A673 (cell line): ENCODE results near the gene ADGRL1. TPM values are rescaled to one million over a fixed set of nuclear protein-coding genes. Genes with fewer than 3 reads are reported as not detected.
A peak's percentile ranks its signal among the peaks of the same experiment; 100 is the strongest.

Source experiments
- BruUV-seq: library from RNA; stranded (reverse); fragments of 400-500 nt; replicated peaks from 2 replicates; lab custom pipeline; 2021; lab: Mats Ljungman, UMichigan
- CTCF ChIA-PET: fragments of 300-600 bp; sonication (Branson Sonifier 250); formaldehyde crosslinking; loops from one replicate; lab custom pipeline; 2022; ENCODE audit warnings: antibody characterized with exemption; lab: Charles Lee
- POLR2A ChIA-PET: fragments of 300-600 bp; sonication (Branson Sonifier 250); formaldehyde crosslinking; loops from one replicate; lab custom pipeline; 2022; ENCODE audit warnings: antibody characterized with exemption; ENCODE audit not compliant: low non-redundant PET; lab: Charles Lee
- DNase-seq: peaks from one replicate; pipeline ENCODE4 v3.0.0-alpha.2; 2015; ENCODE audit warnings: low spot score
- H3K27ac ChIP-seq: fragments of 200-600 bp; sonication (generic); 2 replicates; pipeline ENCODE4 v1.5.1; 2016; ENCODE audit warnings: mixed run types, low read depth, mild to moderate bottlenecking, mixed read lengths, antibody characterized with exemption, low read length; ENCODE audit not compliant: poor library complexity, severe bottlenecking
- H3K27me3 ChIP-seq: fragments of 200-600 bp; sonication (generic); replicated peaks from 2 replicates; pipeline ENCODE4 v1.6.1; 2017; ENCODE audit warnings: mixed run types, low read depth, mild to moderate bottlenecking, mixed read lengths, antibody characterized with exemption, low read length; ENCODE audit not compliant: insufficient read depth, poor library complexity
- H3K36me3 ChIP-seq: fragments of 200-600 bp; sonication (generic); 2 replicates; pipeline ENCODE4 v1.6.1; 2016; ENCODE audit warnings: mixed run types, mild to moderate bottlenecking, mixed read lengths, antibody characterized with exemption, low read length; ENCODE audit not compliant: insufficient read depth, poor library complexity, severe bottlenecking
- H3K4me1 ChIP-seq: fragments of 200-600 bp; sonication (generic); 2 replicates; pipeline ENCODE4 v1.6.1; 2017; ENCODE audit warnings: mixed run types, mild to moderate bottlenecking, mixed read lengths, antibody characterized with exemption, low read length; ENCODE audit not compliant: insufficient read depth, poor library complexity, severe bottlenecking
- H3K4me3 ChIP-seq: fragments of 200-600 bp; sonication (generic); 2 replicates; pipeline ENCODE4 v1.5.1; 2016; ENCODE audit warnings: low read depth, mixed run types, mild to moderate bottlenecking, mixed read lengths, low read length; ENCODE audit not compliant: poor library complexity, severe bottlenecking
- H3K9me3 ChIP-seq: fragments of 200-600 bp; sonication (generic); 2 replicates; pipeline ENCODE4 v1.6.1; 2016; ENCODE audit warnings: mixed run types, low read depth, mild to moderate bottlenecking, mixed read lengths, antibody characterized with exemption, low read length; ENCODE audit not compliant: poor library complexity, severe bottlenecking
- EZH2 ChIP-seq: fragments of 200-600 bp; sonication (generic); IDR thresholded peaks from 2 replicates; pipeline ENCODE4 v1.6.1; 2017; ENCODE audit warnings: borderline replicate concordance, low read depth, mild to moderate bottlenecking, mixed read lengths, antibody characterized with exemption, low read length; ENCODE audit not compliant: poor library complexity, severe bottlenecking
- intact Hi-C: fragments of 100-400 bp; cut with micrococcal nuclease; formaldehyde crosslinking; loops from one replicate; pipeline ENCODE4 v1.10.0; 2022; ENCODE audit not compliant: unreplicated experiment
- total RNA-seq: library from RNA; stranded (reverse); gene quantifications from 2 replicates; pipeline ENCODE4 v1.2.3, GENCODE V29; 2021
- TF ChIP-seq, protein P1 (sequence below): fragments of 300-800, 200-600 bp; sonication (generic); conservative IDR thresholded peaks from 2 replicates; pipeline ENCODE4 v1.5.1; 2017; ENCODE audit warnings: low read depth, mild to moderate bottlenecking, antibody characterized with exemption, low read length, moderate library complexity, mixed read lengths

The ADGRL1 gene
- total RNA-seq, 1 experiment from 2014 or later, result 66.1 TPM

DNA sequence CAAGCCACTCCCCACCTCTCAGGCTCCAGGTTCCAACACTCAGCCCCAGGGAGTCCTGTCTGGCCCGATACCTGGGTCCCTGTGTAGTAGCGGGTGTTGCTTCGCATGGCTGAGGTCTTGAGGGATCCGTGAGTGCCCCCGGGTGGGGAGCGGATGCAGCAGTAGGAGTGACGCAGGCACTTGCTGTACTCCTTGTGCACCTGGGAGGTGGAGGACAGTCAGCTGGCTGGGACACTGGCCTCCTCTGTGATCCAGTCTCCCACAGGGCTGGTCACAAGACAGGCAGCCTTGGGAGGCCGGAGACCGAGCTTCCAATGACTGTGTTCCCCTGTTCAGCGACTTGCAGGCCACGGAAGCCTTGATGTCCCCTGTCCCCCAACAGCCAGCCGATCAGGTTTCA is 53.3 kb downstream of the ADGRL1 start:
- Histone ChIP-seq H3K4me1 (peaks cover 29% of the 10 kb centered on the region), H3K36me3 (peaks cover 31% of the 10 kb centered on the region), H3K9me3 (no peaks in the 10 kb centered on the region), H3K27me3 (no peaks in the 10 kb centered on the region), H3K27ac (no peak overlapping the region), H3K4me3 (no peak overlapping the region)
- TF ChIP-seq EZH2, result no peak
- TF ChIP-seq, protein P1, sequence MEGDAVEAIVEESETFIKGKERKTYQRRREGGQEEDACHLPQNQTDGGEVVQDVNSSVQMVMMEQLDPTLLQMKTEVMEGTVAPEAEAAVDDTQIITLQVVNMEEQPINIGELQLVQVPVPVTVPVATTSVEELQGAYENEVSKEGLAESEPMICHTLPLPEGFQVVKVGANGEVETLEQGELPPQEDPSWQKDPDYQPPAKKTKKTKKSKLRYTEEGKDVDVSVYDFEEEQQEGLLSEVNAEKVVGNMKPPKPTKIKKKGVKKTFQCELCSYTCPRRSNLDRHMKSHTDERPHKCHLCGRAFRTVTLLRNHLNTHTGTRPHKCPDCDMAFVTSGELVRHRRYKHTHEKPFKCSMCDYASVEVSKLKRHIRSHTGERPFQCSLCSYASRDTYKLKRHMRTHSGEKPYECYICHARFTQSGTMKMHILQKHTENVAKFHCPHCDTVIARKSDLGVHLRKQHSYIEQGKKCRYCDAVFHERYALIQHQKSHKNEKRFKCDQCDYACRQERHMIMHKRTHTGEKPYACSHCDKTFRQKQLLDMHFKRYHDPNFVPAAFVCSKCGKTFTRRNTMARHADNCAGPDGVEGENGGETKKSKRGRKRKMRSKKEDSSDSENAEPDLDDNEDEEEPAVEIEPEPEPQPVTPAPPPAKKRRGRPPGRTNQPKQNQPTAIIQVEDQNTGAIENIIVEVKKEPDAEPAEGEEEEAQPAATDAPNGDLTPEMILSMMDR, result no peak
- BruUV-seq, result no TSS peak
- ChIA-PET CTCF (interaction anchor here (0.7 kb wide), 1 partner anchor 205 kb away, joined by 4 read pairs; no protein-coding TSS in a partner anchor), POLR2A (no interaction called here)
- intact Hi-C loops, result no loop called here
- no peak for DNase-seq

DNA sequence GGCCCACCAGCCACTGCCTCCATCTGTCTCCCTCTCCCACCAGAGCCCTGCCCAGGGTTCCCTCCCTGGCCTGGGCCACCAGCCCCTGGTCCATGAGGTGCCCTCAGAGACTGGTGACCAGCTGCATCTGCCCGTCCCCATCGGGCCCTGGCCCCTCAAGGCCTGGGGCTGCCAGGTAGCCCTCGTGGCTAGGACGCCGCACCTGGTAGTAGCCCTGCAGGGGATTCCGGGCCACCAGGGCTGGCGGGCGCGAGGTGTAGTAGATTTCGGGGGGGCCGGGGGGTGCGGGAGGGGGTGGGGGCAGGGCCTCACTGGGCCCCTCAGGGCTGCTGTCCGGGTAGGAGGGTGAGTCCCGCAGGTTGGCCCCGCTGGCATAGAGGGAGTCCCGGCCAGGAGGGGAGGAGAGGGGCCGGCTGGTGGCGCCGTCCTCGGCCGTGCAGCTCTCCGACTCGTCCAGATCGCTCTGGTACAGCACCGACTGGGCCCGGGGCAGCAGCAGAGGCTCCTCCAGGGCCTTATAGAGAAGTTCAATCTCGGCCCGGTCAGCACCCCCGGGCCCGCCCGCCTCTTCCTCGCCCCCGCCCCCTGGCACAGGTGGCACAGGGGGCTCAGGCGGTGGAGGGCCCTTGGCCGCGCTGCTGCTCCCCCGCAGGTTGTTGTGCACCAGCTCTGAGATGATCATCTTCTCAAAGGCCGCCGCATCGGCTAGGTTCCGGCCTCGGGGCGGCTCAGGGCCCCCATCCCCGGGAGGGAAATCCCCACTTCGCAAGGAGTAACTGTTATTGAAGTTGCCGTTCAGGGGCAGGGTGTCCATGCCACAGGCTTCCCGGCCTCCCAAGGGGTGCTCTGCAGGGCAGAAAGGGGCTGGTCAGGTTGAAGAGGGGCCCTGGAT is 55.0 kb downstream of the ADGRL1 start:
- peaks cover 37% of the 10 kb centered on the region for H3K4me1 ChIP-seq
- no peak overlapping the region for H3K4me3 ChIP-seq
- no peak for DNase-seq
- no peak for TF ChIP-seq EZH2
- POLR2A ChIA-PET, result interaction anchor here (0.6 kb wide), 1 partner anchor 1030 kb away, joined by 4 read pairs; no protein-coding TSS in a partner anchor
- peak overlapping the region; percentile 80 for H3K27ac ChIP-seq
- H3K36me3 ChIP-seq, result peaks cover 19% of the 10 kb centered on the region
- no peaks in the 10 kb centered on the region for H3K27me3 ChIP-seq
- no TSS peak for BruUV-seq
- intact Hi-C loops, result no loop called here
- no peaks in the 10 kb centered on the region for H3K9me3 ChIP-seq
- CTCF ChIA-PET, result interaction anchor here (1.2 kb wide), 1 partner anchor 198 kb away, joined by 3 read pairs; no protein-coding TSS in a partner anchor

GRCh38 chr19:14150041-14150769 is 55.8 kb downstream of the ADGRL1 start:
- Histone ChIP-seq H3K4me1 (peaks cover 37% of the 10 kb centered on the region), H3K9me3 (no peaks in the 10 kb centered on the region), H3K36me3 (peaks cover 11% of the 10 kb centered on the region), H3K27me3 (no peaks in the 10 kb centered on the region), H3K27ac (peak overlapping the region; percentile 80), H3K4me3 (no peak overlapping the region)
- intact Hi-C loops, result no loop called here
- POLR2A ChIA-PET, result interaction anchor here (0.6 kb wide), 1 partner anchor 1029 kb away, joined by 4 read pairs; no protein-coding TSS in a partner anchor
- no peak for TF ChIP-seq EZH2
- TF ChIP-seq, protein P1, result 0 out of 2 replicates have a peak, but pooled peaks have one; percentile 9
- DNase-seq, result no peak
- CTCF ChIA-PET, result interaction anchor here (1.2 kb wide), 1 partner anchor 199 kb away, joined by 3 read pairs; no protein-coding TSS in a partner anchor
- BruUV-seq, result no TSS peak
